ENCODE measurements around the gene EDIL3.

Gene EDIL3

GRCh38 chr5:84118551-84118950 is 266.1 kb downstream of the EDIL3 start:
- H3K27ac ChIP-seq (ENCODE audit: low read depth, low read length) = no peak overlapping the region
- H3K4me1 ChIP-seq (ENCODE audit: control insufficient read depth, low read depth, low read length) = no peaks in the 10 kb centered on the region
- H3K79me1 ChIP-seq (ENCODE audit: low read length) = no peaks in the 10 kb centered on the region
- H4K5ac ChIP-seq (ENCODE audit: low read length) = no peak overlapping the region
- no peaks in the 10 kb centered on the region for H3K79me2 ChIP-seq (ENCODE audit: control insufficient read depth, insufficient read depth, low read length)
- H3K4me3 ChIP-seq (ENCODE audit: low read length) = no peak overlapping the region
- H2BK120ac ChIP-seq (ENCODE audit: low read depth, low read length) = no peak overlapping the region
- H3K4me2 ChIP-seq (ENCODE audit: low read length) = no peak overlapping the region
- WGBS (ENCODE audit: extremely low coverage, insufficient coverage, low lambda C conversion rate) = no CpG with 5 or more reads among the region's 2 CpGs
- H2AK5ac ChIP-seq (ENCODE audit: low read length) = no peak overlapping the region
- no peak overlapping the region for H3K56ac ChIP-seq (ENCODE audit: low read length)
- H4K8ac ChIP-seq (ENCODE audit: low read depth, low read length) = no peak overlapping the region
- no peaks in the 10 kb centered on the region for H3K27me3 ChIP-seq (ENCODE audit: insufficient read depth, low read length, poor library complexity)
- no peak for DNase-seq
- H3K36me3 ChIP-seq (ENCODE audit: control insufficient read depth, insufficient read depth, low read length) = no peaks in the 10 kb centered on the region
- no peak overlapping the region for H3K4ac ChIP-seq (ENCODE audit: low read depth, low read length)
- no peak overlapping the region for H2BK5ac ChIP-seq (ENCODE audit: low read length)
- H2BK15ac ChIP-seq (replicated peaks; ENCODE audit: low read depth) = no peak overlapping the region
- H3K23ac ChIP-seq (ENCODE audit: low read length) = no peak overlapping the region
- no peak overlapping the region for H3K9ac ChIP-seq (ENCODE audit: low read length)
- no peak overlapping the region for H3K18ac ChIP-seq (ENCODE audit: low read length)

- Histone ChIP-seq H4K5ac (ENCODE audit: low read length) (no peak overlapping the region), H3K79me1 (ENCODE audit: low read length) (no peaks in the 10 kb centered on the region), H3K27me3 (ENCODE audit: insufficient read depth, low read length, poor library complexity) (no peaks in the 10 kb centered on the region), H3K36me3 (ENCODE audit: control insufficient read depth, insufficient read depth, low read length) (no peaks in the 10 kb centered on the region), H3K4ac (ENCODE audit: low read depth, low read length) (no peak overlapping the region), H2BK120ac (ENCODE audit: low read depth, low read length) (no peak overlapping the region), H2BK15ac (replicated peaks; ENCODE audit: low read depth) (no peak overlapping the region), H3K9ac (ENCODE audit: low read length) (no peak overlapping the region), H2AK5ac (ENCODE audit: low read length) (no peak overlapping the region), H4K8ac (ENCODE audit: low read depth, low read length) (no peak overlapping the region), H3K23ac (ENCODE audit: low read length) (no peak overlapping the region), H2BK5ac (ENCODE audit: low read length) (no peak overlapping the region), H3K56ac (ENCODE audit: low read length) (no peak overlapping the region), H3K4me3 (ENCODE audit: low read length) (no peak overlapping the region), H3K4me1 (ENCODE audit: control insufficient read depth, low read depth, low read length) (no peaks in the 10 kb centered on the region), H3K18ac (ENCODE audit: low read length) (no peak overlapping the region), H3K4me2 (ENCODE audit: low read length) (no peak overlapping the region), H3K79me2 (ENCODE audit: control insufficient read depth, insufficient read depth, low read length) (no peaks in the 10 kb centered on the region), H3K27ac (ENCODE audit: low read depth, low read length) (no peak overlapping the region)
- DNase-seq = no peak
- WGBS (ENCODE audit: extremely low coverage, insufficient coverage, low lambda C conversion rate) = no CpG with 5 or more reads among the region's 1 CpG
These were observed 269.0 kb downstream of the EDIL3 start for GRCh38 chr5:84115727-84116126.

DNA sequence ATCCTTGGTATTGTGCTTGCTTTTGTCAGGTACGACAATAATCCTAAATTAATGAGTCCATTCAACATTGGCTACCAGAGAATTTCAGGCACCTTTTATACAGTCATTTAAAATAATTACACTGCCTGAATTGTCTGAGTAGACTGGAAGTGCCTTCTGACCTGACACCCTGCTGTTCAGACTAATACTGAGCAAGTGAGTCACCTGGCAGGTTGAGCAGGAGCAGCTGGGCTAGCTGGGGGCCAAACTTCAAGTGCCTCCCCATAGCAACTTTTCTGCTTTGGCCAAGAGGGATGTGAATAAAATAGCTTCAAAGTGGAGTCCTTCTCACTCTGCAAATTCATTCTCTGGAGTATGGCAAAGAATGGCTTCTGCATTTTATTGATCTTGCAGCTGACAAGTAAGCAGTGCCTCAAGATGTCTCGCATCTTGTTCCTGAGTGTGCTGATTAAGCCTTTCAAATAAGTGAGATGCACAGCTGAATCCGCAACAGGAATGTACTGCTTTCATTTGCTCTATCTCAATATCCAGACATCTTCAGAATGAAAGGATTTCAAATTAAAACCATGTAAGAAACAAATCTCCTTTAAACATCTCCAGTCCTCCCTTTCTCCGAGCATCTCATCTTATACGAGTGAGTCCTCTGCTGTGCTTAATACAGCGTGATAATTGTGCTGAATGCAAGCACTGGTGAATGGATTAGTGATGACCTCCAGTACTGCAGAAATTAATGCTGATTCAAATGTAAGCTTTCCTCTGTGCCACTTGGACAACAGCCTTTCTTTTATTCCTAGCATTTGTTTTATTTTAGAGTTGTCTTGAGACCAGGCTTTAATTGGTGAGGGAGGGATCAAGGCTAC is 271.2 kb downstream of the EDIL3 start:
- Histone ChIP-seq H2AK5ac (ENCODE audit: low read length) (no peak overlapping the region), H3K36me3 (ENCODE audit: control insufficient read depth, insufficient read depth, low read length) (no peaks in the 10 kb centered on the region), H4K5ac (ENCODE audit: low read length) (no peak overlapping the region), H3K79me1 (ENCODE audit: low read length) (no peaks in the 10 kb centered on the region), H3K4me3 (ENCODE audit: low read length) (no peak overlapping the region), H3K23ac (ENCODE audit: low read length) (no peak overlapping the region), H3K27ac (ENCODE audit: low read depth, low read length) (no peak overlapping the region), H3K18ac (ENCODE audit: low read length) (no peak overlapping the region), H3K56ac (ENCODE audit: low read length) (no peak overlapping the region), H2BK5ac (ENCODE audit: low read length) (no peak overlapping the region), H3K79me2 (ENCODE audit: control insufficient read depth, insufficient read depth, low read length) (no peaks in the 10 kb centered on the region), H3K4ac (ENCODE audit: low read depth, low read length) (no peak overlapping the region), H3K9ac (ENCODE audit: low read length) (no peak overlapping the region), H3K27me3 (ENCODE audit: insufficient read depth, low read length, poor library complexity) (no peaks in the 10 kb centered on the region), H3K4me1 (ENCODE audit: control insufficient read depth, low read depth, low read length) (no peaks in the 10 kb centered on the region), H2BK120ac (ENCODE audit: low read depth, low read length) (peak overlapping the region; percentile 28), H2BK15ac (replicated peaks; ENCODE audit: low read depth) (no peak overlapping the region), H3K4me2 (ENCODE audit: low read length) (no peak overlapping the region), H4K8ac (ENCODE audit: low read depth, low read length) (no peak overlapping the region)
- no CpG with 5 or more reads among the region's 6 CpGs for WGBS (ENCODE audit: extremely low coverage, insufficient coverage, low lambda C conversion rate)
- peak; percentile 78 for DNase-seq

- Histone ChIP-seq H3K36me3 (ENCODE audit: control insufficient read depth, insufficient read depth, low read length) (no peaks in the 10 kb centered on the region), H3K4ac (ENCODE audit: low read depth, low read length) (no peak overlapping the region), H3K27ac (ENCODE audit: low read depth, low read length) (no peak overlapping the region), H3K4me3 (ENCODE audit: low read length) (no peak overlapping the region), H3K4me2 (ENCODE audit: low read length) (no peak overlapping the region), H3K18ac (ENCODE audit: low read length) (no peak overlapping the region), H2BK120ac (ENCODE audit: low read depth, low read length) (no peak overlapping the region), H2BK5ac (ENCODE audit: low read length) (no peak overlapping the region), H3K9ac (ENCODE audit: low read length) (no peak overlapping the region), H3K56ac (ENCODE audit: low read length) (no peak overlapping the region), H3K79me1 (ENCODE audit: low read length) (no peaks in the 10 kb centered on the region), H3K4me1 (ENCODE audit: control insufficient read depth, low read depth, low read length) (no peaks in the 10 kb centered on the region), H3K27me3 (ENCODE audit: insufficient read depth, low read length, poor library complexity) (no peaks in the 10 kb centered on the region), H4K5ac (ENCODE audit: low read length) (no peak overlapping the region), H4K8ac (ENCODE audit: low read depth, low read length) (no peak overlapping the region), H2AK5ac (ENCODE audit: low read length) (no peak overlapping the region), H2BK15ac (replicated peaks; ENCODE audit: low read depth) (no peak overlapping the region), H3K79me2 (ENCODE audit: control insufficient read depth, insufficient read depth, low read length) (no peaks in the 10 kb centered on the region), H3K23ac (ENCODE audit: low read length) (no peak overlapping the region)
- no peak for DNase-seq
- WGBS (ENCODE audit: extremely low coverage, insufficient coverage, low lambda C conversion rate) = no CpG with 5 or more reads among the region's 3 CpGs
These were observed 291.9 kb downstream of the EDIL3 start for GRCh38 chr5:84092738-84093137.

DNA sequence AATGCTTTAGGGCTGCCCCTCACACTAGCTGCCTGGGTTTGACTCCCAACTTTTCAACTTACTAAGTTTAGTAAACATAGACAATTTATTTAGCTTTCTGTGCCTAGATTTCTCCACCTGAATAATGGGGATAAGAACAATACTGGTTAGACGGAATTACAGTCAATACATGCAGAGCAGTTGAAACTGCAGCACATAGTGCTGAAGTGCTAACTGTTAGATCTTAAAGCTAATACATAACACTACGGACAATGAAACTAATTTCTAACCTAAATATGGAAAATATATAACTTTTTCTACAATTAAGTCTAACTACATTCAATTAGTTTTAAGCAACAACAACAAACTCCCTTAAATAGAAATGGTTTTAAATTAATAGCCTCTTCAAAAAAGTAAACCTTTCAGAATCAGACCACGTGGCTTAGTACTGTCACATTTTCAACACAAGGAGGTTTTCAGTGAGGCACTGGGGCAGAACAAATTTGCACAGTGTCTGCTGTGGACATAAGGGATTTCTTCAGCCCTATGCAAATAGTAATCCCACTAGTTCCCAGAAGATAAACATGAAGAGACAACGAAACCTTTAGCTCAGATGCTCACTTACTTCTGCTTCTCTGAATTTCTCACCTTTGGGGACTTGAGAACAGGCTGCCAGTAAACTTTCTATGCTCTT is 293.4 kb downstream of the EDIL3 start:
- Histone ChIP-seq H3K79me1 (ENCODE audit: low read length) (no peaks in the 10 kb centered on the region), H3K9ac (ENCODE audit: low read length) (no peak overlapping the region), H4K5ac (ENCODE audit: low read length) (no peak overlapping the region), H3K23ac (ENCODE audit: low read length) (no peak overlapping the region), H2BK5ac (ENCODE audit: low read length) (no peak overlapping the region), H2AK5ac (ENCODE audit: low read length) (no peak overlapping the region), H3K4me2 (ENCODE audit: low read length) (no peak overlapping the region), H3K4me1 (ENCODE audit: control insufficient read depth, low read depth, low read length) (no peaks in the 10 kb centered on the region), H3K79me2 (ENCODE audit: control insufficient read depth, insufficient read depth, low read length) (no peaks in the 10 kb centered on the region), H3K4me3 (ENCODE audit: low read length) (no peak overlapping the region), H3K27me3 (ENCODE audit: insufficient read depth, low read length, poor library complexity) (no peaks in the 10 kb centered on the region), H2BK120ac (ENCODE audit: low read depth, low read length) (no peak overlapping the region), H4K8ac (ENCODE audit: low read depth, low read length) (no peak overlapping the region), H3K36me3 (ENCODE audit: control insufficient read depth, insufficient read depth, low read length) (no peaks in the 10 kb centered on the region), H3K27ac (ENCODE audit: low read depth, low read length) (no peak overlapping the region), H3K4ac (ENCODE audit: low read depth, low read length) (no peak overlapping the region), H2BK15ac (replicated peaks; ENCODE audit: low read depth) (no peak overlapping the region), H3K56ac (ENCODE audit: low read length) (no peak overlapping the region), H3K18ac (ENCODE audit: low read length) (no peak overlapping the region)
- WGBS (ENCODE audit: extremely low coverage, insufficient coverage, low lambda C conversion rate) = no CpG with 5 or more reads among the region's 4 CpGs
- DNase-seq = peak; percentile 10

All from mesendoderm (in vitro differentiated cells).